Fibroblast of peridontal ligament (primary cell): ENCODE measurements around the gene ARHGEF16.
A peak's percentile ranks its signal among the peaks of the same experiment; 100 is the strongest.

ENCODE experiments used
- DNase-seq: peaks from one replicate; pipeline ENCODE4 v3.0.0-alpha.2; 2010; ENCODE audit errors: extremely low read depth

ARHGEF16 gene

DNA sequence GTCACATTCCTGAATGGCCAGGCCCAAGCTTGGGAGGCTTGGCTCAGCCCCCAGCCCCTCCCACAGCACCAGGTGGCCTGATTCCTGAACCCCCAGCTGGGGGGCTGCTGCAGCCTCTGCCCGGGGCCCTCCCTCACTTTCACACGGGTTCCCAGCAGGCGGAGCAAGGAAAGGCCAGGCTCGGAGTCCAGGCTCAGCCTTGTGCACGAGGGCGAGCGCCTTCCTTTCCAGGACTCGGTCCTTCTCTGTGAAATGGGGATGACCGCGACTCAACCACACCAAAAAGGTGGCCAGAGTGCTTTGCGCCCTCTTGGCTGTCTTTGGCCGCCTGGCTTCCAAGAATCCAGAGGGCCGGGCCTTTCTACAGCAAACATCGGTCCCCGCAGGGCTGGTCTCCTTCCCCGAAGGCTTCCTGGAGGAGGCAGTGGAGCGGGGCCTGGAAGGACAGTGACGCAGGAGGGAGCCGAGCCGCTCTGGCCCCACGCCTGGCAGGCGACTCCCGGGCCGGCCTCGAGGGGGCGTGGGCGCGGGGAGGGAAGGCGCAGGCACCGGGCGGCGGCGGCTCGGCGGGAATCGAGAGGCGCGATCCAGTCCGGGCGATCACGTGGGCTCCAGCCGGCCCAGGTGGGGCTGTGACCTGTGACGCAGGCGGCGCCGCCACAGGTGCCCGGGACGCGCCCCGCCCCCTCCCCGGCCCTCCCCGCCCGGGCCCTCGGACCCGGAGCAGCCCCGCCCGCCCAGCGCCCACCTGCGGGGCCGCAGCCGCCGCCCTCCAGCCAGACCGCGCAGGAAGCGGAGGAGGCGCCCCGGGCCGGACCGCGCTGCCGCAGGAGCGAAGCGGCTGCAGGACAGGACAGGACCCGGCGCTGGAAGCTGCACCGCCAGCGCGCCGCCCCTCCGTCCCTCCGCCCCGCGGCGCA is at the start of gene ARHGEF16:
TSS of gene ARHGEF16 (plus strand) at position 775 of the 920 bp plus-strand sequence. CDS start 8,420 bp downstream, outside the sequence.
- no peak for DNase-seq

DNA sequence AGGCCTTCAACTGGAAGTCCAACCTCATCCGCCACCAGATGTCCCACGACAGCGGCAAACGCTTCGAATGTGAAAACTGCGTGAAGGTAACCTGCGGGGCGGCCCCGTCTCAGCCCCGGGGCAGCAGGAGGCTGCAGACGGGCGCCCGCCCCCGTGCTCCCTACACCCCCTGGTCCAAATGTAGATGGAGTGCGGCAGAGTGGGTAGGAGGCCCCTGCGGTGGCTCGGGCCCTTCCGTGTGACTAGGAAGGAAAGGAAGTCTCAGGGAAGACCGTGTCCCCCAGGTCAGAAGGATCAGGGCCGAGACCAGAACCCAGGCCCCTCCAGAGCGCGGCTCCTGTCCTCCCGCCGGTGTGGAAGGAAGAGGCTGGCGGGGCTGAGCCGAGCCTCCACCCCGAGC is 49.7 kb upstream of the ARHGEF16 start:
- no peak for DNase-seq

DNA sequence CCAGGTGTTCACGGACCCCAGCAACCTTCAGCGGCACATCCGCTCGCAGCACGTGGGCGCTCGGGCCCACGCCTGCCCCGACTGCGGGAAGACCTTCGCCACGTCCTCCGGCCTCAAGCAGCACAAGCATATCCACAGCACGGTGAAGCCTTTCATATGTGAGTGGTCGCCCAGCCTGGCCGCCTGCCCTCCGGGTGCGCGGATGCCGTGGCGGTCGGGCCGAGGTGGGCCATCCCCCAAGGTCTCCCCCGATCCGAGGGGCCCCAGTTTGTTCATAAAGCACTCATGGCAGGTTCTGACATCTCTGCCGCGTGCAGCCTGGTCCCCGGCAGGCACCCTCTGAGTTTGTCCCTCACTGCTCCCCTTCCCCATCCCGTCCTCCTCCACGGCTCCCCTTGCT is 49.0 kb upstream of the ARHGEF16 start:
- no peak for DNase-seq

DNA sequence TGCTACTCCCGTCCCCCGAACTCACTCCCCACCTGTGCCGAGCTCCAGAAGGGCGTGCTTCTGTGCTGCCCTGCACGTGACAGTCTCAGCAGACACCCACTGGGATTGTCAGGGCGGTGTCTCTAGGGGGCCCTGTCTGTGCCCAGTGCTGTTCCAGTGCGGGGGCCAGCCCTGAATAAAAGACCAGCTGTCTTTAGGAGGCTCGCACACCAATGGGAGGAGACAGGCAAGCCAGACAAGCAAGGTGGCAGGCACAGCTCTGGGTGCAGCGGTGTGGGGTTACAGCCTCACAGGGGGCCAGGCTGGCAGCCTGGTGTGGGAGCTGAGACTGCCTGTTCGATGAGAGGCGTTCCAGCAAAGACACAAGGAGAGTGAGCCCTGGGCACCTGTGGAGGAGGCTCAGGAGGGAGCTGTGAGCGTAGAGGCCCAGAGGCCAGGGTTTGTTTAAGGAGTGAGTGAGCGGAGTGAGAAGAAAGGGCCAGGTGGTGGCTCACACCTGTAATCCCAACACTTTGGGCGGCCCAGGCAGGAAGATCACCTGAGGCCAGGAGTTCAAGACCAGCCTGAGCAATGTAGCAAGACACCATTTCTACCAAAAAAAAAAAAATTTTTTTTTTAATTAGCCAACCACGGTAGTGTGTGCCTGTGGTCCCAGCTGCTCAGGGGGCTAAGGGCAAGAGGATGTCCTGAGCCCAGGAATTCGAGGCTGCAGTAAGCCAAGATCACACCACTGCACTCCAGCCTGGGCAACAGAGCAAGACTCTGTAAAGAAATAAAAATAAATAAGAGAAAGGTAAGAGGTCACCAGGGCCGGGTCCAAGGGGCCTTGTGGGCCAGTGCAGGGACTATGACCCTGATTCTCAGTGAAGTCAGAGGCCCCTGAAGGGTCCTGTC is 48.2 kb upstream of the ARHGEF16 start:
- DNase-seq, result no peak

DNA sequence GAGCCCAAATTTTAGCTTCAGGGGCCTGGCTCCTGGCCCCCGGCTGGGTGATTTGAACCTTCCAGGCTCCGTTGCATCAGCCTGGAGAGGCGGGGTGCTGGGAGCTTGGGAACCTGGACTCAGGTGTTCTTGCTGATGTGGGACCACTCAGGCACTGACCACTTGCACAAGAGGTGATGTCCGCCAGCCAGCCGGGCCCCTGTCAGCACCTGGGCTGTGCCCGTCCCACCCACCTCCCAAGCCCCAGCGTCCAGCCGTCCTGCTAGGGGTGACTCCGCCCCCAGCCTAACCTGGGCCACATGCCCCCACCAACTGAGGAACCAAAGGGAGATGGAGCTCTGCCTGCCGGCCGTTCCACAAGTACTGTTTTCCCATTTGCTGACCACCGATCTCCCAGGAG is 47.4 kb upstream of the ARHGEF16 start:
- no peak for DNase-seq

DNA sequence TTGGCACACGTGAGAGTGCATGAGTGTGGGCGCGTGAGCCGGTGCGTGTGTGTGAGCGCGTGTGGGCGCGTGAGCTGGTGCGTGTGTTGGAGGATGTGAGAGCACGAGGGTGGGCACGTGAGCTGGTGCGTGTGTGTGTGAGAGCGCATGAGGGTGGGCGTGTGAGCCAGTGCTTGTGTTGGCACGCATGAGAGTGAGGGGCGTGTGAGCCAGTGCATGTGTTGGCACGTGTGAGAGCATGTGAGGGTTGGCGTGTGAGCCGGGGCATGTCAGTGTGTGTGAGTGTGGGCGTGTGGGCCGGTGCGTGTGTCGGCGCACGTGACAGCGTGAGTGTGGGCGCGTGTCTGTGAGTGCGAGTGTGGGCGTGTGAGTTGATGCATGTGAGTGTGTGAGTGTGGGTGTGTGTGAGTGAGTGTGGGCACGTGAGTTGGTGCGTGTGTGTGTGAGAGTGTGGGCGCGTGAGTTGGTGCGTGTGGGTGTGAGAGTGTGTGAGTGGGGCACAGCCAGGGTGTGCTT is 45.7 kb upstream of the ARHGEF16 start:
- DNase-seq, result no peak

DNA sequence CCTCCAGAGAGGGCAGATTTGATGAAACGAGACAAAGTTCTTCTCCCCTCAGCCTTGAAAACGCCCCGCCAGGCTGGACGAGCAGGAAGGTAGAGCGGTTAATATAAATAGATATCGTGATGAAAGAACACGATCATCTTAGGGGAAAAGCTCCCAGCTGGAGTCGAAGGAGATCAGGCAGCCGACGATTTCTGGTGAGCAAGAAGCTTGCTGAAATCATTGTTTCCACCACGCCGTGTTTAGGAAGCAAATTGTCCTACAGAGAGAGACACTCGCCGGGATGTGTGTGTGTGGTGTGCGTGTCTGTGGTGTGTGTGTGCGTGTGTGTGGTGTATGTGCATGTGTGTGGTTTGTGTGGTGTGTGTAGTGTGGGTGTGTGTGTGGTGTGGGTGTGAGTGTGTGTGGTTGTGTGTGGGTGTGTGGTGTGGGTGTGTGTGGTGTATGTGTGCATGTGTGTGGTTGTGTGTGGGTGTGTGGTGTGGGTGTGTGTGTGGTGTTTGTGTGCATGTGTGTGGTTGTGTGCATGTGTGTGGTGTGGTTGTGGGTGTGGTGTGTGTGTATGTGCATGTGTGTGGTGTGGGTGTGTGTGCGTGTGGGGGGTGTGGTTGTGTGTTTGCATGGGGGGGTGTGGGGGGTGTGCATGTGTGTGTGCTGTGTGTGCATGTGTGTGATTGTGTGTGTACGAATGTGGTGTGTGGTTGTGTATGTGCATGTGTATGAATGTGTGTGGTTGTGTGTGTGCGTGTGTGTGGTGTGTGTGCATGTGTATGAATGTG is 44.9 kb upstream of the ARHGEF16 start:
- peak; percentile 13 for DNase-seq

DNA sequence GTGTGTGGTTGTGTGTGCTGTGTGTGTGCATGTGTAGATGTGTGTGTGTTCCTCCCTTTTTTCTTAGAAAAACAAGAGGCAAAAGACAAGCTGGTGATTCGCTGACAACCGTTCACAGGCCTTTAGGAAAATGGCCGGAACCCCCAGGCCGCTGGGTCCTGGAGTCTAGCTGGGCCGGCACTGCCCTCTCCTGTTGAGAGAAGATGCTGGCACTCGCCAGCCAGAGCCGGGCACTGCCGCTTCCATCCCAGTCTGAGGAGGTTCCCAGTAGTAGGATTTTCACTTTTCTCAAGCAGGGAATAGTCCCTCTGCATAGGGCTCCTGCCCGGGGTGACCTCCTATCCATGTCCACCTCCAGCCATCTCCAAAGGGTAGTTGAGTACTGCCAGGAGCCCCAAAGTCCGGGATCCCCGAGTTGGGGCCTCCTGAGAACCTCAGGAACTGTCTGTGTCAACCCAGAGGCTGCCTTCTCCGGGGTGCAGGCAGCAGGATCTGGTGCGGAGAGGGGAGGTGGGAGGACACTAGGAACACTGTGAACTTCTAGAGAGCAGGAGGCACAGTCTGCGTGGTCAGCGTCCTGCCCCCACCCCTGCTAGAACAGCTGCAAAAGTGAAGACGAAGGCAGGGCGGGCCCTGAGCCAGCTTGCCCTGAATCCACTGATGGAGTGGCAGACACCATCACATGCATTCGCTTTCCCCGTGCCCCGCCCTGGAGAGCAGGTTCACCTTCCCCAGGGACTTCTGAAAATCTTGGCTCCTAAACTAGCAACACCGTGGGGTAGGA is 44.1 kb upstream of the ARHGEF16 start:
- DNase-seq, result peak; percentile 81

DNA sequence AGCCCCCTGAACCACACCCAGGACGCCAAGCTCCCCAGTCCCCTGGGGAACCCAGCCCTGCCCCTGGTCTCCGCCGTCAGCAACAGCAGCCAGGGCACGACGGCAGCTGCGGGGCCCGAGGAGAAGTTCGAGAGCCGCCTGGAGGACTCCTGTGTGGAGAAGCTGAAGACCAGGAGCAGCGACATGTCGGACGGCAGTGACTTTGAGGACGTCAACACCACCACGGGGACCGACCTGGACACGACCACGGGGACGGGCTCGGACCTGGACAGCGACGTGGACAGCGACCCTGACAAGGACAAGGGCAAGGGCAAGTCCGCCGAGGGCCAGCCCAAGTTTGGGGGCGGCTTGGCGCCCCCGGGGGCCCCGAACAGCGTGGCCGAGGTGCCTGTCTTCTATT is 42.7 kb upstream of the ARHGEF16 start:
- no peak for DNase-seq

DNA sequence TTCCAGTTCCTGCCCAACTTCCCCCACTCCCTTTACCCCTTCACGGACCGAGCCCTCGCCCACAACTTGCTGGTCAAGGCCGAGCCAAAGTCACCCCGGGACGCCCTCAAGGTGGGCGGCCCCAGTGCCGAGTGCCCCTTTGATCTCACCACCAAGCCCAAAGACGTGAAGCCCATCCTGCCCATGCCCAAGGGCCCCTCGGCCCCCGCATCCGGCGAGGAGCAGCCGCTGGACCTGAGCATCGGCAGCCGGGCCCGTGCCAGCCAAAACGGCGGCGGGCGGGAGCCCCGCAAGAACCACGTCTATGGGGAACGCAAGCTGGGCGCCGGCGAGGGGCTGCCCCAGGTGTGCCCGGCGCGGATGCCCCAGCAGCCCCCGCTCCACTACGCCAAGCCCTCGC is 42.1 kb upstream of the ARHGEF16 start:
- DNase-seq, result no peak

DNA sequence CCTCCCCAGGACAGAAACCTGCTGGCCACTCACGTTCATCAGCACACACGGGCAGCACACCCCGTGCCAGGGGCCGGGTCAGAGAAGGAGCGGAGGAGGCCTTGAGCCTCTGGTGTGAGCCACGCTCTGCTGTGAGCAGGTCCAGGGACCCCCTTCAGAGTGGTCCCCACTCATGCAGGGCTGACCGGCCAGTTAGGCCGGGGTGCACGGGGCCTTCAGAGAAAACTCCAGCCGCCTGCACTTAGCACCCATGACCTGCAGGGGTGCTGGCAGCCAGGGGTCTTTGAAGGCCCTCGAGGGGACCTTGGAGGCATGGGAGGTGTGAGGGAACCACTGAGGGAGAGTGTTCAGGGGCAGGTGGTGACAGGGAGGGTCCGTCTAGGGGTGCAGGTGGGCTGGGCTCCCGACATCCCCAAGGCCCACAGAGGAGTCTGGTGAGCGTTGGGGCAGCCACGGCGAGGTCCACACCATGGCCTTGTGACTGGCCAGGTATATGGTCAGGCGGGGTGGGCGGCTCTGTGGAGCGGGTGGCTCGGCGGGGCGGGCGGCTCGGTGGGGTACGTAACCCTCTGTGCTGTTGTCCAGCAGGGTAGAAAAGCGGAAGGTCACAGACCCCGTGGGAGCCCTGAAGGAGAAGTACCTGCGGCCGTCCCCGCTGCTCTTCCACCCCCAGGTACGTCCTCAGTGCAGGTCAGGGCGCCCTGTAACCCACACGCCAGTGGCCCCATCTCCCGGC is 40.3 kb upstream of the ARHGEF16 start:
- DNase-seq, result no peak

DNA sequence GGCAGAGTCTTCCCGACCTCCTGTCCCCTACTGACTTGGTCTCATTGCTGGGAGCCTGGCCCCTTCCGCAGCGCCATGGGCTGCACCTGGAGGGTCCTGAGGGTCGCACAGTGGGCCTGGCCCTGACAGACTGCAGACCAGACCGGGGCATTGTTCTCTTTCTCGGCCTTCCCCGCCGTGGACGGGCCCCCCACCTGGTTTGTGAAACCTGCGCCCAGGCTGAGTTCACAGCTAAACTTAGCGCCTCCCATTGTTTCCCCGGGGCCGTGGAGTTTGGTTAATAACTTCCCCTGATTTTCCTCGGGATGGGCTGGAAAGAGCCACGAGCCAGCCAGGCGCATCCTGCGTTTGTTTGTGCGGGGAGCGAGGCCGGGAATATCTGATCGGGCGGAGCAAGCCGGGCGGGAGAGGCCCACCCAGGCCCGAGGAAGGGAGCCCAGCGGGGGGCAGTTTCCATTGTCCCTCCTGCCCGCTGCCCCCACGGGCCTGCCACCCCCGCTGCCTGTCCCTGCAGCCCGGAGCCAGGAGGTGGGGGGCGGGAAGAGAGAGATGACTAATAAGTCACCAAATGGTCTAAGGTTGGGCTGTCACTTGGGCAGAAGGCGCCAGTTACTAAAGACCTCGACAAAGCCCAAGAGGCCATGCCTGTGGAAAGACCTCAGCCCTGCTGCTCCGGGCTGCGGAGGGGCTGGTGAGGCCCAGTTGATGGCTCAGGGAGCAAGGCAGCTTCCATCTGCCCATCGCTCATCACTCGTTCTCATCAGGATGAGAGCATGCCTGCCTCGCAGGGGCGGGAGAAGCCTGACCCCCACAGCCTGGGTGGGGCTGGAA is 39.0 kb upstream of the ARHGEF16 start:
- no peak for DNase-seq

DNA sequence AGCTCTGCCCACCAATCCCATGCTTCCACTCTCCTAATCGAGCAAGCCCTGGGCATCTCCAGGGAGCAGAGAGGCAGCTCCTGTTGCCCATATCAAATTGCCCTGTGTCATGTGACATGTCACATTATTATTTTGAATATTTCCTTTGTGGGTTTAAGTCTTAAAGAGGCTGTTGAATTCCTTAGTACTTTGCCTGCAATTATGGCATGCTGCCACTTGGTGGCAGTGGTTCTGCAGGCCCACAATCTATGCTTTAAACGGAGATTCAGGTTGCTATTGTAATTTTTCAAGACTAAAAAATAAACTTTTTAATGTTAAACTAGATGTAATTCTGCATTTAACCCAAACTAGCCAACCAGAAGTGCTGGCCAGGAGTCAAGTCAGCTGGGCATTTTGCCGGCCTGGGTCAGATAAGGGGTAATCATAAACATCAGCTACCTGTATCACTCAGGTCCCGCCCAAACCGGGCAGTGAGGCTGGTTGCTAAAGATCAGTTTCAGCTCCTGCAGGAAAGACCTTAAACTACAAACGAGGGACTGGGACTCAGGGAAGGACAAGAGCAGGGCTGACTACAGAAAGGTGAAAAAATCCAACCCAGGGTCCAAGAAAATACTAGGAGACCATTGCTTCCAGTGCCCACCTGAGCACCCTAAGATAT is 37.3 kb upstream of the ARHGEF16 start:
- no peak for DNase-seq

DNA sequence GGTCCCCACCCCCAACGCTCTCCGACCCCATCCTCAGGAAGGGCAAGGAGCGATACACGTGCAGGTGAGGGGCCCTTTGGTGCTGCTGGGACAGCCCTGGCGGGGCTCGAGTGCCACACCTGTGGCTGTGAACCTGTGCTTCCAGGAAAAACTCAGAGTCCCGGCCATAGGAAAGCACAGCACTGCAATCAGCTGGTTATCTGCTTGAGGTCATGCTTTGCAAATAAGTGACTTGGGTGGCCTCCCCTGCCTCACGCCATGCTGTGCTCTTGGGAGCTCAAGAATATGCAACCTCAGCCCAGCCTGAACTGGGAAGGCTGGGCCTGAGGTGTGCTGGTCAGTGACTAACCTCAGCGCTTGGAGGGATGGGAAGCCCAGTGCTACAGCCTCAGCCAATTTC is 36.5 kb upstream of the ARHGEF16 start:
- no peak for DNase-seq

DNA sequence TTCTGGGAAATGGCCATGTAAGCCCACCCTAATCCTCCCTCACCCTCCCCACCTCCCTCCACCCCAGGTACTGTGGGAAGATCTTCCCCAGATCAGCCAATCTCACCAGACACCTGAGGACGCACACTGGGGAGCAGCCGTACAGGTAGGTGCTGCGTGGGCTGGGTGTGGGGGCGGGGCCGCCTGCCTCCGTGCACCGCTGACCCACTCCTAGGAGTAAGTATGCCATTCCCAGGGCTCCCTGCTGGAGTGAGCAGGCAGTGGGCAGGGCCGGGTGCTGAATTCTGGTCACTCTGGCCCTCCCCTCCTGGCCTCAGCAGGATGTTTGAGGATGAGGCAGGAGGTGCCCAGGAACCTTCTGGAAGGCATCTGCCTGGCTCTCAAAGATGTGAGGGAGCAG is 35.9 kb upstream of the ARHGEF16 start:
- no peak for DNase-seq

DNA sequence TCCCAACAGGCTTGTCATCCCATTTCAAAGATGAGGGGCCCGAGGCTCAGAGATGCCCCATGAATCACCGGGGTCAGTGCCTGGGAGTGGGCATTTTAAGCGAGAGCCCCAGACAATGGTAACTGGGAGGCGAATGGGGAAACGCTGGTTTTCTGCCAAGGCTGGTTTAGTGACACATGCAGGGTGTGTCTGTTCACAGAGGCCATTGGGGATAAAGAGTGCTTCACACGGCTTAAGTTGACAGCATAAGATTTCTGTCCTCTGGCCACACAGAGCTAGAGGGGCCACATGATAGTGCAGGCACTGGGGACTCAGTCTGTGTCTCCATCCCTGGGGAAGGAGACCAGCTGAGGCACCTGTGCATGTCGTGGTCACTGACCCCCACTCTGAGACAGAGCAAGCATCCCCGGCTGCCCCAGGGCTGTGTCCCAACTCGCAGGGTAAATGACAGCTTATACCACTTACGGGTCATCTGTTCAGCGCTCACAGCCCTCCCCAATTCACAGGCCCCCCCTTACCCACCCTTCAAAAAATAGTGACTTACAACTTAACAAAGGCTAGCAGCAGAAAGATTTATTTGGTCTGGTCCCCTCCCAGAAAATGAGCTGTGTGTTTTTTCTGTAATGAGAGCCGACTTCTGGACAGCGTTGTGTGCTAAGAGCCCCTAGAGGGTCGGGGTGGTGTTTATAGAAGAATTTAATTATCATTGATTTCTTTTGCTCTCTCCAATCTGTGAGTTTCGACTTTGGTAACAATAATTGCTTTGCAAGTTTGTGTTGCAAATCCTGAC is 34.9 kb upstream of the ARHGEF16 start:
- DNase-seq, result peak; percentile 18

DNA sequence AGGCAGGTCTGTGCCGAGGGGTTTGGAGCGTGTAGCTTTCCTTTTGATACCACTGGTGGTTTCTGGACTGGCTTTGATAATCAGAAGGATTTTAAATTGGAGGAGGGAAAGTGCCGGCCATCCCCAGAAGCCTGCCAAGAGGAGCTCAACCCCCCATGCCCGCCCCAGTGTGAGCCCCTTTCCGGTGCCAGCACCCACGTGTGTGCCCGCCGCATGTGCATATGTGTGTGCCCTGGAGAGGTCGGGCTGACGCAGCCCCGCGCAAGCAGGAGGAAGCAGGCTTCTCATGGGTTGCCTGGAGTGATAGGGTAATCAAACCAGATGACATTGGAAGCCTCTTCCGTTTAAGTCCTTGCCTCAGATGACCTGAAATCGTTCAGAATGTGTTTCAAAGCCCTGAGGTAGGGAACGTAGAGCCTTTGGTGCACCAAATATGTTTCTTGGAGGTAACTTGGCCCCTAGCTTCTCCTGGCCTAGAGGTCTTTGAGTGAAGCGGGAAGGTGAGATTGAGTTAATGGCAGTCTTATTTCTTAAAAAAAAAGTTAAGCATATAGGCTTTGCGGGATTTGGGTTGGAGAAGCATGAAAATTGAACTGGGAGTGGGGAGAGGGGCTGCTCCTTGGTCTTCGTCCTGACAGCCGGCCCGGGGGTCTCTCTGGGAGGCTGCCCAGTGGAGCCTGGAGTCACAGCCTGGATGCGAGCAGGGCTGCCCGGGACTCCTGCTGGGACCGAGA is 34.1 kb upstream of the ARHGEF16 start:
- DNase-seq, result no peak
